ENCODE measurements around the gene PDP2. TPM values are rescaled to one million over a fixed set of nuclear protein-coding genes. Genes with fewer than 3 reads are reported as not detected.

Gene PDP2
- total and polyA plus RNA-seq, 10 of the 15 experiments (the other 5 are each of a cell fraction or from before 2014, with no cell fraction given) = 1.9 to 31.1 (median 6.2) TPM

DNA sequence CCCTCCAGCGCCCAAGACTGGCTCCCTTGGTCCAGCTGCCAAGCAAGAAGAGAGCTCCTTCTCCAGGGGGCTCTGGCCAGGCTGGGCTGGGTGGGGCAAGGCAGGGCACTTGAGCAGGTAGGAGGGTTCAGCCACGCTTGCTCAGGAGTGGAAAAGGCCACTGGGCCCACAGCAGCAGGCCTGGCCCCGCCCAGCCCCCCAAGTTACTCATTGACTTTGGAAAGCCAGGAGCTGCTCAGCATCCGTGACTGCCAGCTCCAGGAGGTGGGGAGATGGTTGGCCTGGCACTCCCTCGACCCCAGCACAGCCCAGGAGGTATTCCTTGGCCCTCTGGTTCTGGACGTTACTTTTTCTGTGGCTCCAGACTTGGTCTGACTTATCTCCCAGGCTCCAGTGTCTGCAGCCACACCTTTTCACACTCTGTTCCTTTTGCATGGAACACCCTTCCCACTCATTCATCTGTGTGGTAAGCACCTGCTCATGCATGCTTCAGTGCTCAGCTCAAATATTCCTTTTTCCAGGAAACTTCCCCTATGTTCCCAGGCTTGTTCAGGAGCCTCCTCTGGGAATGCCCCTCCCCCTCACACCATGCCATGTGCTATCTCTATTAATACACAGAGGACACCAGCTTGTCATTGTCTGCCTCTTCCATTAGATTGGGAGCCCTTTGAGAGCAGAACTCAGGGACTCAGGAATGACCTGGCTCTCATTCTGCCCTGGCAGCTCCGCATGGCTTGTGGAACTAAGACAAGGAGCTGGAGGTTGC, 38.7 kb downstream of the PDP2 start, which contains the start of gene CDH16:
TSS of gene CDH16 (minus strand) at position 83 of the 766 bp plus-strand sequence. CDS start 820 bp downstream, outside the sequence.
- WGBS (ENCODE audit: insufficient coverage, insufficient replicate concordance, low lambda C conversion rate, missing lambda C conversion rate) = 18% methylated on average over 6 of the region's 7 CpGs
- TF ChIP-seq NR2F1 (conservative IDR thresholded peaks at IDR 0.05) (no peak), RAD51 (IDR thresholded peaks at IDR 0.05) (no peak), RUNX3 (IDR thresholded peaks at IDR 0.05; ENCODE audit: low read length) (no peak), IKZF2 (IDR thresholded peaks at IDR 0.05) (no peak), ZNF24 (IDR thresholded peaks at IDR 0.05) (no peak), SUZ12 (IDR thresholded peaks at IDR 0.05; ENCODE audit: unreplicated experiment) (no peak), JUNB (IDR thresholded peaks at IDR 0.05) (no peak), EZH2 (IDR thresholded peaks at IDR 0.05; ENCODE audit: borderline replicate concordance, control insufficient read depth, low read depth, low read length) (no peak), BCL3 (IDR thresholded peaks at IDR 0.05; ENCODE audit: borderline replicate concordance, insufficient read depth, low read depth, low read length, poor library complexity, severe bottlenecking) (no peak), ETV6 (conservative IDR thresholded peaks at IDR 0.05 in 1 of 2, IDR thresholded peaks at IDR 0.05 in 1 of 2; ENCODE audit: borderline replicate concordance in 1 of 2, low read depth in 1 of 2) (no peak)
- TF ChIP-seq, protein P1, sequence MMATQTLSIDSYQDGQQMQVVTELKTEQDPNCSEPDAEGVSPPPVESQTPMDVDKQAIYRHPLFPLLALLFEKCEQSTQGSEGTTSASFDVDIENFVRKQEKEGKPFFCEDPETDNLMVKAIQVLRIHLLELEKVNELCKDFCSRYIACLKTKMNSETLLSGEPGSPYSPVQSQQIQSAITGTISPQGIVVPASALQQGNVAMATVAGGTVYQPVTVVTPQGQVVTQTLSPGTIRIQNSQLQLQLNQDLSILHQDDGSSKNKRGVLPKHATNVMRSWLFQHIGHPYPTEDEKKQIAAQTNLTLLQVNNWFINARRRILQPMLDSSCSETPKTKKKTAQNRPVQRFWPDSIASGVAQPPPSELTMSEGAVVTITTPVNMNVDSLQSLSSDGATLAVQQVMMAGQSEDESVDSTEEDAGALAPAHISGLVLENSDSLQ (IDR thresholded peaks at IDR 0.05) = no peak
- no peaks in the 10 kb centered on the region for H3K4me1 ChIP-seq (ENCODE audit: control insufficient read depth, insufficient read depth, low read length)
- in situ Hi-C loops (cut with MboI) (no loop called here), intact Hi-C loops (cut with micrococcal nuclease; ENCODE audit: unreplicated experiment) (no loop called here)
- ChIA-PET SMC1A (ENCODE audit: uncharacterized antibody, unreplicated experiment) (interaction anchor here (1.7 kb wide), 1 partner anchor 21 kb away, joined by 3 read pairs; no protein-coding TSS in a partner anchor), CTCF (interaction anchor here (0.6 to 1.6 kb wide), 4 partner anchors 12 to 35 kb away, joined by 3 to 5 read pairs (median 4); no protein-coding TSS in a partner anchor), RAD21 (ENCODE audit: unreplicated experiment) (interaction anchor here (0.8 to 1.1 kb wide), 2 partner anchors 9 to 24 kb away, joined by 3 to 4 read pairs; no protein-coding TSS in a partner anchor), POLR2A (interaction anchor here (0.8 kb wide), 1 partner anchor 12 kb away, joined by 3 read pairs; no protein-coding TSS in a partner anchor)
- ATAC-seq (no peak), DNase-seq (ENCODE audit: low read depth, low spot score) (no peak), FAIRE-seq (no peak)
- no peaks in the 10 kb centered on the region for H4K20me1 ChIP-seq (ENCODE audit: control insufficient read depth, insufficient read depth)
- no peak within 1 kb of the TSS for H3K9ac ChIP-seq (ENCODE audit: control insufficient read depth, insufficient read depth, low read length)
- H2AFZ ChIP-seq (ENCODE audit: control insufficient read depth, low read depth, low read length) = no peak within 1 kb of the TSS
- H3K79me2 ChIP-seq (ENCODE audit: control insufficient read depth, insufficient read depth, low read length) = no peaks in the 10 kb centered on the region
- peaks cover 0 to 3% of the 10 kb centered on the region in 2 experiments; a peak in 2 of 4 replicates for H3K27me3 ChIP-seq (replicated peaks in 1 of 2; ENCODE audit: control insufficient read depth in 2 of 2, insufficient read depth in 2 of 2, low read length in 1 of 2)
- H3K4me3 ChIP-seq = no peak within 1 kb of the TSS
- no peaks in the 10 kb centered on the region for H3K9me3 ChIP-seq (replicated peaks; ENCODE audit: control insufficient read depth, insufficient read depth, low read length)
- no peaks in the 10 kb centered on the region for H3K36me3 ChIP-seq (ENCODE audit: control insufficient read depth in 2 of 2, insufficient read depth in 2 of 2, low read length in 1 of 2)
- no peak within 1 kb of the TSS for H3K4me2 ChIP-seq (ENCODE audit: control insufficient read depth, insufficient read depth)
- no TSS peak for BruUV-seq (replicated peaks)
- no peak within 1 kb of the TSS for H3K27ac ChIP-seq (ENCODE audit: control insufficient read depth, insufficient read depth)

Measured in GM12878 (cell line).